Measurements from ENCODE around the gene ANO6. TPM values are rescaled to one million over a fixed set of nuclear protein-coding genes. Genes with fewer than 3 reads are reported as not detected.
A peak's percentile ranks its signal among the peaks of the same experiment; 100 is the strongest.

ANO6 gene
- total and polyA plus RNA-seq, 10 donors: 2.3 to 38.5 (median 31.7) TPM

DNA sequence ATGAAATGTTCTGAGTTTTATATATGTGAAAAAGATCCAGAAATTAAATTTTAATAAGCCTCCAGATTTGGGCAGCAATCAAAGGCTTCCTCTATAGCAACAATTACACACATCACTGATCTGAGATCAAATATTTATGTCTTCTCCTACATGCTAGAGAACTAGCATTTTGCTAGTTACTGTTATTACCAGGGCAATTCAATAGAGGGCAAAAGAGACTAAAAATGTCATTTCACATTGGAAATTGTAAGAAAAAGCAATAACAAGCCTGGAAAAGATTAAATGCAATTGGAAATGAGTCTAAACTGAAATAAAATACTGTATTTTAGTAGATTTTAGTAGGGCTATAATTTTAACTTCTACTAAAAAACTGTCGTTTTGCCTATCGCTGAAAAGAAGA is 32.6 kb upstream of the ANO6 start:
- no peaks in the 10 kb centered on the region for H3K27me3 ChIP-seq (replicated peaks in 1 of 7)
- H3K4me3 ChIP-seq: no peak overlapping the region
- H3K27ac ChIP-seq: no peak overlapping the region
- H3K9me3 ChIP-seq: peaks cover 7 to 26% (median 21%) of the 10 kb centered on the region in 8 donors
- intact Hi-C loops (cut with DNase I; ENCODE audit: low total_unique reads): no loop called here
- TF ChIP-seq POLR2A (IDR thresholded peaks at IDR 0.05) (no peak), POLR2AphosphoS5 (IDR thresholded peaks at IDR 0.05) (no peak)
- TF ChIP-seq, protein P1, sequence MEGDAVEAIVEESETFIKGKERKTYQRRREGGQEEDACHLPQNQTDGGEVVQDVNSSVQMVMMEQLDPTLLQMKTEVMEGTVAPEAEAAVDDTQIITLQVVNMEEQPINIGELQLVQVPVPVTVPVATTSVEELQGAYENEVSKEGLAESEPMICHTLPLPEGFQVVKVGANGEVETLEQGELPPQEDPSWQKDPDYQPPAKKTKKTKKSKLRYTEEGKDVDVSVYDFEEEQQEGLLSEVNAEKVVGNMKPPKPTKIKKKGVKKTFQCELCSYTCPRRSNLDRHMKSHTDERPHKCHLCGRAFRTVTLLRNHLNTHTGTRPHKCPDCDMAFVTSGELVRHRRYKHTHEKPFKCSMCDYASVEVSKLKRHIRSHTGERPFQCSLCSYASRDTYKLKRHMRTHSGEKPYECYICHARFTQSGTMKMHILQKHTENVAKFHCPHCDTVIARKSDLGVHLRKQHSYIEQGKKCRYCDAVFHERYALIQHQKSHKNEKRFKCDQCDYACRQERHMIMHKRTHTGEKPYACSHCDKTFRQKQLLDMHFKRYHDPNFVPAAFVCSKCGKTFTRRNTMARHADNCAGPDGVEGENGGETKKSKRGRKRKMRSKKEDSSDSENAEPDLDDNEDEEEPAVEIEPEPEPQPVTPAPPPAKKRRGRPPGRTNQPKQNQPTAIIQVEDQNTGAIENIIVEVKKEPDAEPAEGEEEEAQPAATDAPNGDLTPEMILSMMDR (IDR thresholded peaks at IDR 0.05 in 8 of 11, conservative IDR thresholded peaks at IDR 0.05 in 3 of 11): peak in 4 of 11 experiments; percentile 15 to 24 (median 19)
- DNase-seq: no peak
- 61 to 78% (median 65%) methylated on average over 2 of the region's 2 CpGs for WGBS, 5 donors
- H3K36me3 ChIP-seq: peaks cover 0 to 5% (median 0%) of the 10 kb centered on the region in 6 donors
- peaks cover 0 to 19% (median 8%) of the 10 kb centered on the region in 6 donors for H3K4me1 ChIP-seq

DNA sequence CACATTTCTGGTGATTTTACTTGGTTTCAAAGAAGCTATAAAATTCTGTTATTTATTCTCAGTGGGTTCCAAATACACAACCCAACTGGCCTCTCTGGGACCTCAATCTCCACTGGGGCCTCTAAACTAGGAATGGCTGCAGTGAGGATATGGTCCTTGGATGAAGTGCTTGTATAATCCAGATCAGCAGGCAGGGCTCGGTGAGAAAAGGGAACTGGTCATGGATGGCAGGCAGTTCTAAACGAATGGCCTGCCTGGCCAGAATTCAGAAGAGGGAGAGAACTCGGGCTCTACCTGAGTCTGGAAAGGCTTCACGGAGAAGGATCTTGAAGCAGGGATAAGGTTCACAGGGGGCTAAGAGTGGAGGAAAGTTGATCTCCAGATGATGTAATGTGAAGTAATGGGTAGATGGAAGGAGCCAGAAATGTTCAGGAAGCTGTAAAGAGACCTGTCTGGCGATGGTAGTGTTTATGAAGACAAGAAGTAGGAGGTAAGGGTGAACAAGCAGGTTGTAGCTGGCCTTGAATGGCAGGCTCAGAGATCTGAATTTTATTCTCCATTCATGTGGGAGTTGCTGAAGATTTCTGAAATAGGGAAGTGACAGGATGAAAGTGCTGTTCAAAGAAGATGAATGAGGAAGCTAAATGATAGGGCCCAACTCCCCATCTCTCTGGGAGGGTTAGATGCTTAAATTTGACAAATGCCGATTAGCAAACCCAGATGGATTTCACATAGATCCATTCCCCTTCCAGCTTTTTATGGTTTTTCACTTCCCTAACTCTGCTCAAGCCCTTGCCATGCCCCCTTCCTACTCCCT is 31.5 kb upstream of the ANO6 start:
- 54 to 72% (median 65%) methylated on average over 6 of the region's 6 CpGs for WGBS, 5 donors
- no peak overlapping the region for H3K4me3 ChIP-seq
- TF ChIP-seq, protein P1 (IDR thresholded peaks at IDR 0.05 in 8 of 11, conservative IDR thresholded peaks at IDR 0.05 in 3 of 11): no peak
- TF ChIP-seq POLR2A (IDR thresholded peaks at IDR 0.05): no peak
- TF ChIP-seq POLR2AphosphoS5 (IDR thresholded peaks at IDR 0.05): no peak
- intact Hi-C loops (cut with DNase I; ENCODE audit: low total_unique reads): no loop called here
- no peak overlapping the region for H3K27ac ChIP-seq
- no peaks in the 10 kb centered on the region for H3K27me3 ChIP-seq (replicated peaks in 1 of 7)
- H3K36me3 ChIP-seq: peaks cover 0 to 1% (median 0%) of the 10 kb centered on the region in 6 donors
- peaks cover 0 to 15% (median 9%) of the 10 kb centered on the region in 8 donors for H3K9me3 ChIP-seq
- peaks cover 0 to 19% (median 9%) of the 10 kb centered on the region in 6 donors for H3K4me1 ChIP-seq
- DNase-seq: no peak

DNA sequence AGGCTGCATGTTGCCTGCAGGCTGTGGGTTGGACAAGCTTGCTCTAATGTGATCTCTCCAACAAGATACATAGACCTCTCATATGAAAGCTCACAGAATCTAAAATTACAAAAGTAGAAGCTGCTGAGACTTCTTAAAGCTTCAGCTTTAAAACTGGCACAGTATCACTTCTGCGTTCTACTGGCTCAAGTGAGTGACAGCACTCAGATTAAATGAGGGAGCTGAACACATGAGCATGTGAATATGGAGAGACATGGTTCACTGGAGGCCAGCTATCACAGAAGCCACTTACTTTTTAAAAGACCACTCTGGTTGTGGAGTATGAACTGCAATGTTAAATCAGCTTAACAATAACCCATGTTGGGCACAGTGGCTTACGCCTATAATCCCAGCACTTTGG is 29.1 kb upstream of the ANO6 start:
- H3K9me3 ChIP-seq: no peaks in the 10 kb centered on the region
- no peak for TF ChIP-seq POLR2A (IDR thresholded peaks at IDR 0.05)
- no peak for TF ChIP-seq POLR2AphosphoS5 (IDR thresholded peaks at IDR 0.05)
- TF ChIP-seq, protein P1 (IDR thresholded peaks at IDR 0.05 in 8 of 11, conservative IDR thresholded peaks at IDR 0.05 in 3 of 11): no peak
- 78 to 90% (median 84%) methylated on average over 2 of the region's 2 CpGs for WGBS, 5 donors
- H3K27ac ChIP-seq: no peak overlapping the region
- no peak overlapping the region for H3K4me3 ChIP-seq
- no peaks in the 10 kb centered on the region for H3K36me3 ChIP-seq
- peaks cover 0 to 22% (median 10%) of the 10 kb centered on the region in 6 donors for H3K4me1 ChIP-seq
- H3K27me3 ChIP-seq (replicated peaks in 1 of 7): no peaks in the 10 kb centered on the region
- intact Hi-C loops (cut with DNase I; ENCODE audit: low total_unique reads): no loop called here
- no peak for DNase-seq

DNA sequence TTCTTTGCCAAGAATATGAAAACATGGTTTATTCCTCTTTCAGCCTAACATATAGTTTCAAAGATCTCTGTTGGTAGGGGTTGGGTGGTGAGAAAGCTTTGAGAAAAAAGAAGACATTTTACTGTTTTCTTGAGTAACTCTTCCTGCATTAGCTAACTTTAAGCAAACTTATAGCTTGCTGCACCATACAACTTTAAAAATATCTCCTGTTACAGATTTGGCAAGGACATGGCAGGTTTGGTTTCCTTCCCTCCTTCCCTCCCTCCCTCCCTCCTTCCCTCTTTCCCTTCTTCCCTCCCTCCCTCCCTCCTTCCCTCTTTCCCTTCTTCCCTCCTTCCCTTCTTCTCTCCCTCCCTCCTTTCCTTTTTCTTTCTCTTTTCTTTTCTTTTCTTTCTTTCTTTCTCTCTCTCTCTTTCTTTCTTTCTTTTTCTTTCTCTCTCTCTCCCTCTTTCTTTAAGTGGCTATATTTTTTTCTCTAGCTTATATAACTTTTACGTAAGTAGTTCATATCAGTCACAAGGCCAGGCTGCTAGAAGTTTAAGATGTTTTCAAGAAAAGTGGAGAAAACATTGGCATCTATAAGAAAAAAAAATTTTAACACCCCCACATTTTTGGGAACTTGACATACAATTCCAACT is 26.0 kb upstream of the ANO6 start:
- 86 to 100% (median 89%) methylated on average over 1 of the region's 1 CpG for WGBS, 5 donors
- Histone ChIP-seq H3K4me1 (peaks cover 0 to 18% (median 6%) of the 10 kb centered on the region in 6 donors), H3K27me3 (replicated peaks in 1 of 7) (no peaks in the 10 kb centered on the region), H3K27ac (no peak overlapping the region), H3K9me3 (no peaks in the 10 kb centered on the region), H3K4me3 (no peak overlapping the region), H3K36me3 (no peaks in the 10 kb centered on the region)
- DNase-seq: no peak
- TF ChIP-seq POLR2AphosphoS5 (IDR thresholded peaks at IDR 0.05): no peak
- no peak for TF ChIP-seq POLR2A (IDR thresholded peaks at IDR 0.05)
- TF ChIP-seq, protein P1 (IDR thresholded peaks at IDR 0.05 in 8 of 11, conservative IDR thresholded peaks at IDR 0.05 in 3 of 11): no peak
- intact Hi-C loops (cut with DNase I; ENCODE audit: low total_unique reads): no loop called here
